ENCODE measurements around the gene ATP6V0D1.
A peak's percentile ranks its signal among the peaks of the same experiment; 100 is the strongest.
"Not testable (repeated sequence)": the region's sequence is repeated elsewhere in the genome, so short reads cannot be mapped to it uniquely, and the experiment has no call there.

ATP6V0D1 gene

DNA sequence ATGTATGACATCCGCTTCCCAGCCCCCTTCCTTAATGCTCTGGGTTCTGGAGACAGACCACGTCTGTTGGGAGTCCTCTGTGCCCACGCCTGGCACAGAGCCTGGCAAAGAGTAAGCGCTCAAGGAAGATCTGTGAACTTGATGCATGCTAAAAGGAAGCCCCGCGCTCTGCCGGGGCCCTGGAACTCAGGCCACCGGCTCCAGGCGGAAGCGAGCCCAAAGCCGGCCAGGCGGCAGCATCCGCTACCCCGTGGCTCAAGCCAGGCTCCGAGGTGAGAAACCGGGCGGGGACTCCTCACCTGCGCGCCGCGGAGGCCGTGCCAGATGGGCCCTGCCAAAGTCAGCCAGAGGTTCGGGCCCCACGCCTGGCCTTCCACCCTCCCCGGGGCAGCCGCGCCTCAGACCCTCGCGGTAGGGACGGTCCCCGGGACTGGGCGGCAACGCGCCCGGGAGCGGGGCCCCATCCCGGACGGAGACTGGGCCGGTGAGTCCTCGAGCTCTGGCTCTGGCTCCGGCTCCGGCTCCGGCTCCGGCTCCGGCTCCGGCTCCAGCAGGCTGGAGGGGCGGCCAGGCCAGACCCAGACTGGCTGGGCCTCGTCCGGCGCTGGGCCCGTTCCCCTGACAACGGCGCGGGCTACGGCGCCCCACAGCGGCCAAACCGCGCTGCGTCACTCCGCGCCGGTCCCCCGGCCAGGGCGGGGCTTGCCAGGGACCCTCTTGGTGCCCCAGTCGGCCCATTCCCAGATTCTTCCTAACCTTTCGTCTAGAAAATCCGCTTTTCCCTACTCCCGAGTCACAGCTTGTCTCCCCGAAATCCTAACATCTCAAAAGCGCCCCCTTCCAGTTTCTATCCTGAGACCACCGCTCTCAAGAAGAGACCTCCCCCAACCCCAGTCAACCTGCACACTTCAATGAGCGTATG lies 64.8 kb downstream of the ATP6V0D1 start, which contains the start of gene ZDHHC1:
Gene ZDHHC1 (minus strand): TSS at position 606 of the 922 bp plus-strand sequence. CDS start 8,702 bp downstream, outside the sequence.
- peak within 1 kb of the TSS; percentile 97 for H2AFZ ChIP-seq (ENCODE audit: low read length)
- H3K27ac ChIP-seq (ENCODE audit: low read length) = no peak within 1 kb of the TSS
- DNase-seq = peak; percentile 55
- peaks cover 32% of the 10 kb centered on the region for H3K27me3 ChIP-seq (replicated peaks; ENCODE audit: insufficient read depth, low read length)
- 0 out of 2 replicates have a peak, but pooled peaks cover 7% of the 10 kb centered on the region for H3K4me1 ChIP-seq (ENCODE audit: low read length)
- no peaks in the 10 kb centered on the region for H3K9me3 ChIP-seq (replicated peaks; ENCODE audit: insufficient read depth, low read length)
- no peaks in the 10 kb centered on the region for H4K20me1 ChIP-seq (ENCODE audit: insufficient read depth, low read length)
- H3K4me2 ChIP-seq (ENCODE audit: low read depth, low read length) = peak within 1 kb of the TSS; percentile 93
- no peaks in the 10 kb centered on the region; the same call in 1 of the 2 replicates for H3F3A ChIP-seq (ENCODE audit: insufficient read depth, low read length)
- TF ChIP-seq EZH2 (optimal IDR thresholded peaks at IDR 0.05; ENCODE audit: low read depth, low read length) = no peak
- TF ChIP-seq, protein P1, sequence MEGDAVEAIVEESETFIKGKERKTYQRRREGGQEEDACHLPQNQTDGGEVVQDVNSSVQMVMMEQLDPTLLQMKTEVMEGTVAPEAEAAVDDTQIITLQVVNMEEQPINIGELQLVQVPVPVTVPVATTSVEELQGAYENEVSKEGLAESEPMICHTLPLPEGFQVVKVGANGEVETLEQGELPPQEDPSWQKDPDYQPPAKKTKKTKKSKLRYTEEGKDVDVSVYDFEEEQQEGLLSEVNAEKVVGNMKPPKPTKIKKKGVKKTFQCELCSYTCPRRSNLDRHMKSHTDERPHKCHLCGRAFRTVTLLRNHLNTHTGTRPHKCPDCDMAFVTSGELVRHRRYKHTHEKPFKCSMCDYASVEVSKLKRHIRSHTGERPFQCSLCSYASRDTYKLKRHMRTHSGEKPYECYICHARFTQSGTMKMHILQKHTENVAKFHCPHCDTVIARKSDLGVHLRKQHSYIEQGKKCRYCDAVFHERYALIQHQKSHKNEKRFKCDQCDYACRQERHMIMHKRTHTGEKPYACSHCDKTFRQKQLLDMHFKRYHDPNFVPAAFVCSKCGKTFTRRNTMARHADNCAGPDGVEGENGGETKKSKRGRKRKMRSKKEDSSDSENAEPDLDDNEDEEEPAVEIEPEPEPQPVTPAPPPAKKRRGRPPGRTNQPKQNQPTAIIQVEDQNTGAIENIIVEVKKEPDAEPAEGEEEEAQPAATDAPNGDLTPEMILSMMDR (IDR thresholded peaks at IDR 0.05; ENCODE audit: low read length) = peak; percentile 57
- H3K9ac ChIP-seq (ENCODE audit: low read length) = peak within 1 kb of the TSS; percentile 72; the same call in 1 of the 2 replicates
- no peaks in the 10 kb centered on the region for H3K9me2 ChIP-seq (replicated peaks; ENCODE audit: insufficient read depth, low read length)
- H3K79me2 ChIP-seq (ENCODE audit: low read length) = no peaks in the 10 kb centered on the region
- H3K36me3 ChIP-seq (replicated peaks; ENCODE audit: insufficient read depth, low read length) = no peaks in the 10 kb centered on the region
- H3K4me3 ChIP-seq (ENCODE audit: low read length) = peak within 1 kb of the TSS; percentile 69

DNA sequence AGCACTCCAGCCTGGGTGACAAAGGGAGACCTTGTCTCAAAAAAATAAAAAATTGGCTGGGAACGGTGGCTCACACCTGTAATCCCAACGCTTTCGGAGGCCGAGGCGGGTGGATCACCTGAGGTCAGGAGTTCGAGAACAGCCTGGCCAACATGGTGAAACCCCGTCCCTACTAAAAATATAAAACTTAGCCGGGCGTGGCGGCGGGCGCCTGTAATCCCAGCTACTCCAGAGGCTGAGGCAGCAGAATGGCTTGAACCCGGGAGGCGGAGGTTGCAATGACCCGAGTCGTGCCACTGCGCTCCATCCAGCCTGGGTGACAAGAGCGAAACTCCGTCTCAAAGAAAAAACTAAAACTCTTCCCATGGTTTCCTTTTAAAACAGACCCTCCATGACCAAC lies 65.5 kb downstream of the ATP6V0D1 start:
- not testable (repeated sequence) for H2AFZ ChIP-seq (ENCODE audit: low read length); H3F3A ChIP-seq (ENCODE audit: insufficient read depth, low read length); H3K9ac ChIP-seq (ENCODE audit: low read length); H4K20me1 ChIP-seq (ENCODE audit: insufficient read depth, low read length); DNase-seq; H3K36me3 ChIP-seq (replicated peaks; ENCODE audit: insufficient read depth, low read length); H3K79me2 ChIP-seq (ENCODE audit: low read length); H3K27ac ChIP-seq (ENCODE audit: low read length); H3K9me2 ChIP-seq (replicated peaks; ENCODE audit: insufficient read depth, low read length); H3K9me3 ChIP-seq (replicated peaks; ENCODE audit: insufficient read depth, low read length); H3K4me1 ChIP-seq (ENCODE audit: low read length)
- H3K4me3 ChIP-seq (ENCODE audit: low read length) = peak overlapping the region; percentile 69
- H3K4me2 ChIP-seq (ENCODE audit: low read depth, low read length) = peak overlapping the region; percentile 93
- peaks cover 34% of the 10 kb centered on the region for H3K27me3 ChIP-seq (replicated peaks; ENCODE audit: insufficient read depth, low read length)

DNA sequence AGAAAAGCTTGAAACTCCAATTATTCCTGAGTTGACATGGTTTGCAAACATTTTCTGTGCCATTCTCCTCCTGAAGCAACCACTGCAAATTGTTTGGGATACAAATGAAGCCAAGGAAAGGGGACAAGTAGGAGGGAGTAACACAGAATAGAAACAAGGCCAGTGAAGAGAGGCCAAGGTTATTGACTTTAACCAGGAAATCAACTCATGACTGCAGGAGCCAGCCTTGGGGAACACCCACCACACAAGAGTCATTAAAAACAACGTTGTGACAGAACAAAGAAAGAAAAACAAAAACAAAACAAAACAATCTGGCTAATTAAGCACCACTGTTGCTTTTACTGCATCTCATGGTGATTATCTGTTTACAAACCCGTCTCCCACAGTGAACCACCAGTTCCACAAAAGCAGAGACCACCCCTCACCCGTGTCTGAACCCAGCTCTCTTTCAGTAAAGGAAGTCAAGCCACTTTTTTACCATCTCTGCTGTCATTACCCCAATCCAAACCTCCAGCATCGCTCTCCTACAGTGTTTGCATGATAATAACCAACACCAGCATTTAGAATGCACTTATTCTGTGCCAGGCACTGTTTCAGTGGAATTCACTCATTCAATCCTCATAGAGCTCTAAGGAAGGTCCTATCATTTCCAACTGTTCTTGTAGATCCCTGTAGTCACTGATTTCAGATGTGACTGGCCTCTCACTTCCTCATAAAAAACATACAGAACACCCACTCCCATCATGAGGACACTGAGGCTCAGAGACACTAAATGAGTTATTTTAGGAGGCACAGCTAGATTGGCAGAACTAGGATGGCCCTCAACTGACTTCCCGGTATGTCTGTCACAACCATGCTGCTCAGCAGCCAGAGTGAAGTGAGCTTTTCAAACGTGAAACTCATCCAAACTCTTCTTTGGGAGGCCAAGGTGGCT lies 66.7 kb downstream of the ATP6V0D1 start:
- no peak overlapping the region for H3K27ac ChIP-seq (ENCODE audit: low read length)

More for the DNA sequence above, 66.7 kb downstream of the ATP6V0D1 start:
- H3K27me3 ChIP-seq (replicated peaks; ENCODE audit: insufficient read depth, low read length) = peaks cover 26% of the 10 kb centered on the region
- H3K4me3 ChIP-seq (ENCODE audit: low read length) = no peak overlapping the region
- no peaks in the 10 kb centered on the region for H3K9me3 ChIP-seq (replicated peaks; ENCODE audit: insufficient read depth, low read length)
- no peak overlapping the region for H2AFZ ChIP-seq (ENCODE audit: low read length)
- H3F3A ChIP-seq (ENCODE audit: insufficient read depth, low read length) = no peaks in the 10 kb centered on the region; the same call in 1 of the 2 replicates
- no peak overlapping the region for H3K9ac ChIP-seq (ENCODE audit: low read length)
- DNase-seq = no peak
- no peak overlapping the region for H3K4me2 ChIP-seq (ENCODE audit: low read depth, low read length)
- 0 out of 2 replicates have a peak, but pooled peaks cover 7% of the 10 kb centered on the region for H3K4me1 ChIP-seq (ENCODE audit: low read length)
- H3K36me3 ChIP-seq (replicated peaks; ENCODE audit: insufficient read depth, low read length) = no peaks in the 10 kb centered on the region
- no peaks in the 10 kb centered on the region for H3K79me2 ChIP-seq (ENCODE audit: low read length)
- TF ChIP-seq, protein P1 (IDR thresholded peaks at IDR 0.05; ENCODE audit: low read length) = no peak
- TF ChIP-seq EZH2phosphoT487 (IDR thresholded peaks at IDR 0.05; ENCODE audit: low read length) (no peak), EZH2 (optimal IDR thresholded peaks at IDR 0.05; ENCODE audit: low read depth, low read length) (no peak)
- H3K9me2 ChIP-seq (replicated peaks; ENCODE audit: insufficient read depth, low read length) = no peaks in the 10 kb centered on the region
- H4K20me1 ChIP-seq (ENCODE audit: insufficient read depth, low read length) = no peaks in the 10 kb centered on the region
